Endothelial cell of umbilical vein (primary cell): ENCODE data around the gene CCDC70. TPM values are rescaled to one million over a fixed set of nuclear protein-coding genes. Genes with fewer than 3 reads are reported as not detected.

Source experiments
- BruUV-seq: library from RNA; stranded (reverse); fragments of 400-500 nt; replicated peaks from 2 replicates; lab custom pipeline; 2021; lab: Mats Ljungman, UMichigan
- CTCF ChIA-PET: fragments of 300-600, 350-600 bp; sonication (Branson Sonifier 250); formaldehyde crosslinking; loops from one replicate; lab custom pipeline; 2021; ENCODE audit warnings: antibody characterized with exemption, inconsistent platforms; lab: Charles Lee
- POLR2A ChIA-PET: fragments of 300-600, 350-600 bp; sonication (Branson Sonifier 250); formaldehyde crosslinking; loops from one replicate; lab custom pipeline; 2021; ENCODE audit warnings: antibody characterized with exemption, inconsistent platforms; lab: Charles Lee
- DNase-seq: peaks from one replicate; pipeline ENCODE4 v3.0.0-alpha.2; 2011; ENCODE audit warnings: low read depth, low spot score
- FAIRE-seq: peaks from 2 replicates; lab custom pipeline; 2011; peaks lifted over from hg19 to GRCh38; lab: Jason Lieb, UNC
- H2AFZ ChIP-seq: 2 replicates; pipeline ENCODE4 v1.6.0; 2012; ENCODE audit warnings: low read depth, low read length, control low read depth, inconsistent platforms
- H3K27ac ChIP-seq: 2 replicates; pipeline ENCODE4 v1.5.1; 2011; ENCODE audit warnings: low read depth, mild to moderate bottlenecking, control low read depth, low read length, moderate library complexity; ENCODE audit not compliant: insufficient read depth
- H3K27me3 ChIP-seq, 2 experiments: 2 replicates each; pipeline versions ENCODE4 v1.6.0 to v1.6.1; 2011; ENCODE audit warnings: low read length in 2 of 2, mixed read lengths in 1 of 2; ENCODE audit not compliant: control insufficient read depth in 2 of 2, insufficient read depth in 2 of 2
- H3K36me3 ChIP-seq, 2 experiments: 2 replicates in 1 of 2; 3 replicates in 1 of 2; pipeline ENCODE4 v1.5.1; 2011; ENCODE audit warnings: low read length in 2 of 2, mild to moderate bottlenecking in 1 of 2, moderate library complexity in 1 of 2; ENCODE audit not compliant: control insufficient read depth in 2 of 2, insufficient read depth in 2 of 2; ENCODE audit errors: extremely low read depth in 1 of 2
- H3K4me1 ChIP-seq: 3 replicates; pipeline ENCODE4 v1.5.1; 2011; ENCODE audit warnings: mild to moderate bottlenecking, low read length; ENCODE audit not compliant: control insufficient read depth, insufficient read depth; ENCODE audit errors: extremely low read depth
- H3K4me2 ChIP-seq: 2 replicates; pipeline ENCODE4 v1.6.1; 2011; ENCODE audit warnings: low read length, control low read depth, mixed read lengths; ENCODE audit not compliant: insufficient read depth
- H3K4me3 ChIP-seq, 3 experiments: fragments of 200-600 bp in 1 of 3; sonication (generic), shearing (Covaris generic) in 1 of 3; replicated peaks in 1 of 3; 2 replicates each; pipeline ENCODE4 v1.5.1; 2011 to 2016; ENCODE audit warnings: control low read depth in 3 of 3, low read length in 3 of 3, mild to moderate bottlenecking in 2 of 3, inconsistent platforms in 1 of 3, low read depth in 1 of 3, moderate library complexity in 1 of 3; ENCODE audit not compliant: insufficient read depth in 1 of 3
- H3K79me2 ChIP-seq: 2 replicates; pipeline ENCODE4 v1.6.0; 2012; ENCODE audit warnings: low read length, inconsistent platforms; ENCODE audit not compliant: control insufficient read depth, insufficient read depth
- H3K9ac ChIP-seq: replicated peaks from 2 replicates; pipeline ENCODE3; 2011; ENCODE audit warnings: low read length, control low read depth; ENCODE audit not compliant: insufficient read depth; ENCODE audit errors: extremely low read depth
- H3K9me1 ChIP-seq: replicated peaks from 3 replicates; pipeline ENCODE4 v1.6.0; 2011; ENCODE audit warnings: mild to moderate bottlenecking, low read length; ENCODE audit not compliant: control insufficient read depth, insufficient read depth; ENCODE audit errors: extremely low read depth
- H3K9me3 ChIP-seq: replicated peaks from 2 replicates; pipeline ENCODE4 v1.5.1; 2012; ENCODE audit warnings: low read length, inconsistent platforms; ENCODE audit not compliant: control insufficient read depth, insufficient read depth
- H4K20me1 ChIP-seq: replicated peaks from 2 replicates; pipeline ENCODE3; 2011; ENCODE audit warnings: mild to moderate bottlenecking, low read length; ENCODE audit not compliant: control insufficient read depth, insufficient read depth; ENCODE audit errors: extremely low read depth
- EZH2 ChIP-seq: IDR thresholded peaks from 2 replicates; pipeline ENCODE4 v1.6.1; 2012; ENCODE audit warnings: borderline replicate concordance, low read depth, mild to moderate bottlenecking, moderate library complexity, low read length, inconsistent platforms; ENCODE audit not compliant: severe bottlenecking
- FOS ChIP-seq: IDR thresholded peaks from 2 replicates; pipeline ENCODE4 v1.6.1; 2011; ENCODE audit warnings: mild to moderate bottlenecking, low read length, moderate library complexity, borderline replicate concordance; ENCODE audit not compliant: insufficient read depth
- GATA2 ChIP-seq: IDR thresholded peaks from 2 replicates; pipeline ENCODE4 v1.7.0; 2011; ENCODE audit warnings: low read depth, mild to moderate bottlenecking, moderate library complexity, mixed read lengths, low read length; ENCODE audit not compliant: insufficient read length, insufficient read depth
- JUN ChIP-seq: IDR thresholded peaks from 2 replicates; pipeline ENCODE4 v1.6.1; 2011; ENCODE audit warnings: borderline replicate concordance, low read depth; ENCODE audit not compliant: insufficient read length, insufficient read depth
- MYC ChIP-seq: IDR thresholded peaks from one replicate; pipeline ENCODE4 v1.6.1; 2011; ENCODE audit warnings: mild to moderate bottlenecking, low read depth, low read length
- POLR2A ChIP-seq: IDR thresholded peaks from 2 replicates; pipeline ENCODE4 v1.6.1; 2012; ENCODE audit warnings: low read depth, mild to moderate bottlenecking, control low read depth, low read length
- POLR2AphosphoS5 ChIP-seq: IDR thresholded peaks from 2 replicates; pipeline ENCODE4 v1.6.1; 2012; ENCODE audit warnings: low read depth, mild to moderate bottlenecking, control low read depth, low read length, moderate library complexity; ENCODE audit not compliant: insufficient read depth
- dilution Hi-C: fragments of 300-500 bp; cut with MboI; formaldehyde crosslinking; loops from one replicate; pipeline ENCODE4 v1.15.0; 2019; ENCODE audit warnings: low sequenced_read_pairs; ENCODE audit not compliant: extremely low pct_ligation_motif_present
- intact Hi-C: fragments of 100-400 bp; cut with micrococcal nuclease; formaldehyde crosslinking; loops from one replicate; pipeline ENCODE4 v1.10.0; 2022
- polyA plus RNA-seq, 4 experiments: library from polyadenylated mRNA; depleted of rRNA in 3 of 4; stranded (reverse) in 3 of 4; unstranded in 1 of 4; fragments of >200 nt; gene quantifications; 2 replicates each; pipeline versions ENCODE4 v1.2.1 to v1.2.3, GENCODE V29; 2011 to 2012; ENCODE audit warnings: missing spikeins in 1 of 4
- total RNA-seq: library from RNA; stranded (reverse); gene quantifications from 2 replicates; pipeline ENCODE4 v1.2.3, GENCODE V29; 2021
- TF ChIP-seq, protein P1 (sequence below), 2 donors: IDR thresholded peaks; 1 replicate in 1 of 2; 2 replicates in 1 of 2; pipeline ENCODE4 v1.5.1; 2011; ENCODE audit warnings: low read length in 2 of 2, mild to moderate bottlenecking in 2 of 2, moderate library complexity in 2 of 2, control low read depth in 1 of 2, inconsistent platforms in 1 of 2, low read depth in 1 of 2; ENCODE audit not compliant: insufficient read depth in 1 of 2; ENCODE audit errors: extremely low read depth in 1 of 2
- TF ChIP-seq, protein P2 (sequence below): IDR thresholded peaks from 2 replicates; pipeline ENCODE4 v1.6.1; 2011; ENCODE audit not compliant: insufficient read depth, insufficient read length

The CCDC70 gene
- total and polyA plus RNA-seq, 2 donors (not counting 3 experiments of a cell fraction or from before 2014, with no cell fraction given) = not detected

DNA sequence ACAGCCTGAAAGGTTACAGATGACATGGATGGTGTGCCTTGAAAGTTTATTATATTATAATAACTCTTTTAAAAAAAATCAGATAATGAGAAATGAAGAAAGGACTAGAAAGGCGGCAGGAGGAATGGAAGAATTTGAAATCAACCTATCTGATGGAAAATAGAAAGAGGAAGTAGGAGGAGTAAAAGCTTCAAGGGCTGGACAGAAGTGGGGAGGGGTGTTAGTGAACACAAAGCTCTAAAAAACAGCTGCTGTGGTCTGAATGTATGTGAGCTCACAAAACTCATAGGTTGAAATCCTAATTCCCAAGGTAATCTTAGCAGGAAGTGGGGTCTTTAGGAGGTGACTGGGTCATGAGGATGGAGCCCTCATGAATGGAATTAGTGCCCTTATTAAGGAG, 19.5 kb downstream of the CCDC70 start:
- Histone ChIP-seq H4K20me1 (no peaks in the 10 kb centered on the region), H3K79me2 (no peaks in the 10 kb centered on the region), H3K9ac (no peak overlapping the region), H3K27me3 (peaks cover 0 to 17% of the 10 kb centered on the region in 2 experiments), H3K4me3 (no peak overlapping the region), H3K4me1 (no peaks in the 10 kb centered on the region), H3K4me2 (no peak overlapping the region), H3K9me3 (no peaks in the 10 kb centered on the region), H3K36me3 (no peaks in the 10 kb centered on the region), H2AFZ (no peak overlapping the region), H3K9me1 (no peaks in the 10 kb centered on the region), H3K27ac (no peak overlapping the region)
- no peak for TF ChIP-seq POLR2AphosphoS5
- no peak for TF ChIP-seq FOS
- no peak for TF ChIP-seq JUN
- TF ChIP-seq MYC = no peak
- TF ChIP-seq, protein P1, sequence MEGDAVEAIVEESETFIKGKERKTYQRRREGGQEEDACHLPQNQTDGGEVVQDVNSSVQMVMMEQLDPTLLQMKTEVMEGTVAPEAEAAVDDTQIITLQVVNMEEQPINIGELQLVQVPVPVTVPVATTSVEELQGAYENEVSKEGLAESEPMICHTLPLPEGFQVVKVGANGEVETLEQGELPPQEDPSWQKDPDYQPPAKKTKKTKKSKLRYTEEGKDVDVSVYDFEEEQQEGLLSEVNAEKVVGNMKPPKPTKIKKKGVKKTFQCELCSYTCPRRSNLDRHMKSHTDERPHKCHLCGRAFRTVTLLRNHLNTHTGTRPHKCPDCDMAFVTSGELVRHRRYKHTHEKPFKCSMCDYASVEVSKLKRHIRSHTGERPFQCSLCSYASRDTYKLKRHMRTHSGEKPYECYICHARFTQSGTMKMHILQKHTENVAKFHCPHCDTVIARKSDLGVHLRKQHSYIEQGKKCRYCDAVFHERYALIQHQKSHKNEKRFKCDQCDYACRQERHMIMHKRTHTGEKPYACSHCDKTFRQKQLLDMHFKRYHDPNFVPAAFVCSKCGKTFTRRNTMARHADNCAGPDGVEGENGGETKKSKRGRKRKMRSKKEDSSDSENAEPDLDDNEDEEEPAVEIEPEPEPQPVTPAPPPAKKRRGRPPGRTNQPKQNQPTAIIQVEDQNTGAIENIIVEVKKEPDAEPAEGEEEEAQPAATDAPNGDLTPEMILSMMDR (IDR thresholded peaks at IDR 0.05; ENCODE audit: extremely low read depth in 1 of 2, insufficient read depth in 1 of 2, low read depth in 1 of 2, low read length in 2 of 2) = no peak
- TF ChIP-seq GATA2 = no peak
- TF ChIP-seq EZH2 = no peak
- TF ChIP-seq POLR2A = no peak
- TF ChIP-seq, protein P2, sequence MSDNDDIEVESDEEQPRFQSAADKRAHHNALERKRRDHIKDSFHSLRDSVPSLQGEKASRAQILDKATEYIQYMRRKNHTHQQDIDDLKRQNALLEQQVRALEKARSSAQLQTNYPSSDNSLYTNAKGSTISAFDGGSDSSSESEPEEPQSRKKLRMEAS = no peak
- DNase-seq (no peak), FAIRE-seq (no peak)
- intact Hi-C loops = no loop called here
- ChIA-PET CTCF (interaction anchor here (1.0 kb wide), 1 partner anchor 12 kb away, joined by 4 read pairs; no protein-coding TSS in a partner anchor), POLR2A (no interaction called here)
- no TSS peak for BruUV-seq
- dilution Hi-C loops = no loop called here
